Measurements from ENCODE around the gene WDR86.

GRCh38 chr7:151367284-151367683 is 42.6 kb downstream of the WDR86 start:
- TF ChIP-seq POLR2AphosphoS5 (IDR thresholded peaks at IDR 0.05; ENCODE audit: low read depth, low read length) (no peak), POLR2A (IDR thresholded peaks at IDR 0.05; ENCODE audit: low read depth, low read length) (no peak)
